Stimulated activated naive CD8-positive, alpha-beta T cell treated with anti-CD3 and anti-CD28 coated beads, Interleukin-15, Interleukin-2, amounts not matched to agents 100 ng/mL and 50 ng/mL, for 24 hours (primary cell): Measurements from ENCODE around the gene MRPL43.
A peak's percentile ranks its signal among the peaks of the same experiment; 100 is the strongest.

ENCODE experiments used
- H3K27ac Mint-ChIP-seq: one replicate; pipeline ENCODE4 v1.8.0; 2021; ENCODE audit warnings: mild to moderate bottlenecking, mixed read lengths
- H3K27me3 Mint-ChIP-seq: one replicate; pipeline ENCODE4 v1.8.0; 2021; ENCODE audit warnings: mixed read lengths
- H3K36me3 Mint-ChIP-seq: one replicate; pipeline ENCODE4 v1.8.0; 2021; ENCODE audit warnings: low read depth, mixed read lengths
- H3K4me1 Mint-ChIP-seq: one replicate; pipeline ENCODE4 v1.8.0; 2021; ENCODE audit warnings: low read depth, mixed read lengths
- H3K4me3 Mint-ChIP-seq: one replicate; pipeline ENCODE4 v1.8.0; 2021; ENCODE audit warnings: mild to moderate bottlenecking, mixed read lengths
- H3K9me3 Mint-ChIP-seq: one replicate; pipeline ENCODE4 v1.8.0; 2021; ENCODE audit warnings: mixed read lengths

The MRPL43 gene

GRCh38 chr10:101000915-101001658 lies 13.8 kb upstream of the MRPL43 start:
- H3K27ac Mint-ChIP-seq, result peak overlapping the region; percentile 27
- peak overlapping the region; percentile 65 for H3K4me3 Mint-ChIP-seq

GRCh38 chr10:101000127-101000914 lies 13.0 kb upstream of the MRPL43 start:
- Mint-ChIP-seq H3K4me1 (peaks cover 30% of the 10 kb centered on the region), H3K36me3 (peaks cover 4% of the 10 kb centered on the region), H3K4me3 (peak overlapping the region; percentile 65), H3K9me3 (no peaks in the 10 kb centered on the region), H3K27me3 (no peaks in the 10 kb centered on the region), H3K27ac (peak overlapping the region; percentile 45)

More at GRCh38 chr10:101000915-101001658, 13.8 kb upstream of the MRPL43 start:
- peaks cover 4% of the 10 kb centered on the region for H3K36me3 Mint-ChIP-seq
- no peaks in the 10 kb centered on the region for H3K27me3 Mint-ChIP-seq
- H3K4me1 Mint-ChIP-seq, result peaks cover 28% of the 10 kb centered on the region
- H3K9me3 Mint-ChIP-seq, result no peaks in the 10 kb centered on the region

DNA sequence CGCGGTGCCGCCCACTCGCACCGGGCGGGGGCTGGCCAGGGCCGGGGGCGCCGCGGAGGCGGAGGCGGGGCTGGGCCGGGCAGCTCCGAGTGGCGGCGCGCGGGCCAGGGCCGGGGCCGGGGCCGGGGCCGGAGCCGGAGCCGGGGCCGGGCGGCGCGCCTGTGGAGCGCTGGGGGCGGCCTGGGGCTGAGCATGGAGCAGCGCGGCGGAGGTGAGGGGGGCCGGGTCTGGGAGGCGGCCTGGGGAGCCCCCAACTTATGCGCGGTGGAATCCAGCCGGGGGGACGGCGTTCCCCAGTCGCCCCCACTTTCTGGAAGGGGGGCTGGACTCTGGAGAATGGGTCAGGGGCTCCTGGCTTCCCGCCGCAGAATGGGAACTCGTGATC lies 12.4 kb upstream of the MRPL43 start, which contains the start of gene LZTS2:
Gene LZTS2, plus strand, starts transcription at position 67 of the 385 bp plus-strand sequence. CDS start 2,731 bp downstream, outside the sequence.
- Mint-ChIP-seq H3K27me3 (no peaks in the 10 kb centered on the region), H3K4me3 (peak within 1 kb of the TSS; percentile 84), H3K36me3 (peaks cover 5% of the 10 kb centered on the region), H3K9me3 (no peaks in the 10 kb centered on the region), H3K4me1 (peaks cover 30% of the 10 kb centered on the region), H3K27ac (peak within 1 kb of the TSS; percentile 94)

DNA sequence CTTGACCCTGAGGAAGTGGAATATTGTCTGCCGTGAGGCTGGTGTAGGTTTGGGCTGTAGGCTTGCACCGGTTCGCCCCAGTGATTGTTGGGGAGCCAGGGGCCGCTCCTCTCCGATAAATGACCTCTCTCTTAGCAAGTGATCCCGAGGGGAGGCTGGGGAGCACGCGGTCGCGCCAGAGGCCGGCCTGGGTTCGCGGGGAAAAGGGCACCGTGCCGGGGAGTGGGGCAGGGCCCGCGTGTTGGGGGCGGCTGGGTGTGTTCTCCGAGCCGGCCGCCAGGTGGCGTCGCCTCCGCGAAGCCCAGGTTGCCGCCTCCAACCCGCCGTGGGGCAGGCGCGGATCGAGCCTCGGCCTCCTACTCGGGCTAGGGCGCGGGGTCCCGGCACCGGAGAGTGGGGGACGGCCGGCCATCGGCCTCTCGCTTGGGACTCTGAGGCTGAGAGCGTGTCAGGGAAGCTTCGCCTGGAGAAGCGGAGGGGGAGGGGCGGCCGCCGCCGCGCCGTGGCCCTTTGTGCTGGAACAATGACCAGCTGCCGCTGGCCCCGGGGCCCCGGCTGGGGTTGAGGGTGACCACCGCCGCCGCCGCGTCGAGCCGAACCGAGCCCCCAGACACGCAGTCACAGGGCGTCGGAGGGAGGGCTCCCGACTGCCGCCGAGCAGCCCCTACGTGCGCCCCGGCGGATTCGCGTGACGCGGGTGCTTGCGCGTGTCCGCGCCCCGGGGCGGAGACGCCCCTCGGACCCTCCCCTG lies 11.9 kb upstream of the MRPL43 start:
- H3K36me3 Mint-ChIP-seq, result peaks cover 10% of the 10 kb centered on the region
- peak overlapping the region; percentile 94 for H3K27ac Mint-ChIP-seq
- peak overlapping the region; percentile 84 for H3K4me3 Mint-ChIP-seq
- H3K9me3 Mint-ChIP-seq, result no peaks in the 10 kb centered on the region
- H3K4me1 Mint-ChIP-seq, result peaks cover 30% of the 10 kb centered on the region
- no peaks in the 10 kb centered on the region for H3K27me3 Mint-ChIP-seq

DNA sequence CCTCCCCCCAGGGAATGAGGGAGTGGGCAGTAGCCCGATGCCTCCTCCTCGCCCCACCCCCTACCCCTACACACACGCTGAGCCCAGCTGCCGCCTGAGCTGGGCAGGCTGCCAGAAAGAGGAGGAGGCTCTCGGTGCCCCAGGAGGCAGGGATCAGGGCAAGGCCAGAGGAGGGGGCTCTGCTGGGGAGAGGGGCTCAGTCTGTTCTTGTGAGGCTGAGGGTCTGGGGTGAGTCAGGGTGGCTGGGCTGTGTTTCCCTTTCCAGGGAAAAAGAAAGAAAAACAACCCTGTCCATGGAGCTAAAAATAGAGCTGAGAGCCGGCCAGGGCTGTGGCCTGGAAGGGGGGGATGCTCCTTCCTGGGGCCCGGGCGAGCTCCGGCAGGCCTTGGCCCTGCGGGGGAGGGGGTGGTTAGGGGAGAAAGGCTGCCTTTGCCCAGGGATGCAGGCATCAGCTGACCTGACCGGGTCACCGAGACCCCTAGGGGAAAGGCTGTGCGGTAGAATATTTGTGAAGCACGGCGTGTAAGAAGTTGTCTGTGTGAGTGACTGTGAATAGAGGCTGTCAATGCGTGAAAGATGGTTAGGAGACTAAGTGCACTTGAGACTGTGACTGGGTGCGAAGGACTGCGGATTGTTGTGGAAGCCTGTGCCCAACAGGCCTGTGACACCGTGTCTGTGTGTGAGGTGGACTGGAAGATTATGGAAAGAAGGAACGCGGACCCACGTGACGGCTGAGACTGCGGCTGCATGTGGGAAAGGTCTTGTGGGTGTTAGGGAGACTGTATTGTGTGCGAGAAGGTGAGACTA lies 11.1 kb upstream of the MRPL43 start:
- Mint-ChIP-seq H3K4me3 (peak overlapping the region; percentile 84), H3K4me1 (peaks cover 30% of the 10 kb centered on the region), H3K27ac (peak overlapping the region; percentile 94), H3K36me3 (peaks cover 15% of the 10 kb centered on the region), H3K27me3 (no peaks in the 10 kb centered on the region), H3K9me3 (no peaks in the 10 kb centered on the region)

- Mint-ChIP-seq H3K4me3 (peak overlapping the region; percentile 84), H3K9me3 (no peaks in the 10 kb centered on the region), H3K27me3 (no peaks in the 10 kb centered on the region), H3K36me3 (peaks cover 16% of the 10 kb centered on the region), H3K4me1 (peaks cover 30% of the 10 kb centered on the region), H3K27ac (peak overlapping the region; percentile 94)
Observed at GRCh38 chr10:100997360-100998182, 10.3 kb upstream of the MRPL43 start.

- H3K27me3 Mint-ChIP-seq, result no peaks in the 10 kb centered on the region
- no peaks in the 10 kb centered on the region for H3K9me3 Mint-ChIP-seq
- peak overlapping the region; percentile 83 for H3K27ac Mint-ChIP-seq
- H3K36me3 Mint-ChIP-seq, result peaks cover 19% of the 10 kb centered on the region
- peaks cover 30% of the 10 kb centered on the region for H3K4me1 Mint-ChIP-seq
- H3K4me3 Mint-ChIP-seq, result peak overlapping the region; percentile 84
Observed at GRCh38 chr10:100996678-100997359, 9.5 kb upstream of the MRPL43 start.

GRCh38 chr10:100995181-100995580 lies 7.9 kb upstream of the MRPL43 start:
- peaks cover 29% of the 10 kb centered on the region for H3K36me3 Mint-ChIP-seq
- no peaks in the 10 kb centered on the region for H3K27me3 Mint-ChIP-seq
- H3K4me3 Mint-ChIP-seq, result no peak overlapping the region
- H3K27ac Mint-ChIP-seq, result no peak overlapping the region
- peaks cover 32% of the 10 kb centered on the region for H3K4me1 Mint-ChIP-seq
- H3K9me3 Mint-ChIP-seq, result no peaks in the 10 kb centered on the region

DNA sequence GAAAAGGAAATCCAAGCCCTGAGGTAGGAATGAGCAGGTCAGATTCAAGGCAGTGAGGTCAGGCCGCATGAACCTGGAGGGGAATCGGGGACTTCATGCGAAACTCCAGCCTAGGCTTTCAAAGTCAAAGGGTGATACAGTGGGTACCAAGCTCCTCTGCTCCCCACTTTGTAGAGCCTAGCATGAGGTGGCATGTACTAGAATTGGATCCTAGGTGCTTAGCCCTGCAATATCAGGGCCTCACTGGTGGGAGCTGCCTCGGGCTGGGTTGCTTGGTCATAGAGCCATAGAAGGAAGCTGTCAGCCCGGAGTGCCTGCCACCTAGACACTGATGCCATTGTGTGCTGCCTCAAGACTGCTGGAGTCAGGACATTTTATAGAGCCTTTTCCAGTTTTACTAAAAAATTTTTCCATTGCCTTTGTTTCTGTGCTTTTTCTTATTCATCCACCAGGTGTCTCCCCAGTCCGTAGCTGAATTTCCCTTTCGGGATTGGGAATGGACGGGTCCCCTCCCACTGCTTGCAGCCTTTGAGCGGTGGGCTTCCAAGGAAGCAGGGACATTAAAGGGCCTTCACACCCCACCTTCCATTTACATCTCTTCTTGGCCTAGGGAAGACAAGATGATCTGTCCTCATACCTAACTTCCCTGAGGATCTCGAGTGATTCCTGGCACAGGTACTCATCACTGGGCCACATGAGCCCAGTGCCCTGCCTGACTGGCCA lies 6.8 kb upstream of the MRPL43 start:
- Mint-ChIP-seq H3K4me3 (no peak overlapping the region), H3K27me3 (no peaks in the 10 kb centered on the region), H3K9me3 (no peaks in the 10 kb centered on the region), H3K27ac (no peak overlapping the region), H3K4me1 (peaks cover 38% of the 10 kb centered on the region), H3K36me3 (peaks cover 37% of the 10 kb centered on the region)

DNA sequence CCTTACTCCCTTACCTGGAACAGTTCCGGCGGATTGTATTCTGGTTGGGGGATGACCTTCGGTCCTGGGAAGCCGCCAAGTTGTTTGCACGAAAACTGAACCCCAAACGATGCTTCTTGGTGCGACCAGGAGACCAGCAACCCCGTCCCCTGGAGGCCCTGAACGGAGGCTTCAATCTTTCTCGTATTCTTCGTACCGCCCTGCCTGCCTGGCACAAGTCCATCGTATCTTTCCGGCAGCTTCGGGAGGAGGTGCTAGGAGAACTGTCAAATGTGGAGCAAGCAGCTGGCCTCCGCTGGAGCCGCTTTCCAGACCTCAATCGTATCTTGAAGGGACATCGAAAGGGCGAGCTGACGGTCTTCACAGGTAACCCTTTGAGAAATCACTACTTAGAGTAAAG lies 1.8 kb upstream of the MRPL43 start:
- no peaks in the 10 kb centered on the region for H3K9me3 Mint-ChIP-seq
- peaks cover 47% of the 10 kb centered on the region for H3K36me3 Mint-ChIP-seq
- H3K27ac Mint-ChIP-seq, result peak overlapping the region; percentile 55
- H3K4me1 Mint-ChIP-seq, result peaks cover 47% of the 10 kb centered on the region
- H3K4me3 Mint-ChIP-seq, result peak overlapping the region; percentile 98
- no peaks in the 10 kb centered on the region for H3K27me3 Mint-ChIP-seq

GRCh38 chr10:100988166-100988565 lies 869 bp upstream of the MRPL43 start:
- H3K27me3 Mint-ChIP-seq, result no peaks in the 10 kb centered on the region
- peak overlapping the region; percentile 98 for H3K4me3 Mint-ChIP-seq
- H3K36me3 Mint-ChIP-seq, result peaks cover 42% of the 10 kb centered on the region
- no peaks in the 10 kb centered on the region for H3K9me3 Mint-ChIP-seq
- peak overlapping the region; percentile 99 for H3K27ac Mint-ChIP-seq
- peaks cover 47% of the 10 kb centered on the region for H3K4me1 Mint-ChIP-seq

- Mint-ChIP-seq H3K9me3 (no peaks in the 10 kb centered on the region), H3K27me3 (no peaks in the 10 kb centered on the region), H3K36me3 (peaks cover 46% of the 10 kb centered on the region), H3K4me1 (peaks cover 47% of the 10 kb centered on the region), H3K4me3 (peak overlapping the region; percentile 98), H3K27ac (peak overlapping the region; percentile 99)
Observed at GRCh38 chr10:100987685-100988049, 370 bp upstream of the MRPL43 start.

GRCh38 chr10:100986623-100986951 lies 710 bp downstream of the MRPL43 start:
- Mint-ChIP-seq H3K27me3 (no peaks in the 10 kb centered on the region), H3K27ac (peak overlapping the region; percentile 99), H3K4me3 (peak overlapping the region; percentile 98), H3K36me3 (peaks cover 50% of the 10 kb centered on the region), H3K4me1 (peaks cover 47% of the 10 kb centered on the region), H3K9me3 (no peaks in the 10 kb centered on the region)
